ENCODE measurements around the gene BIN1. TPM values are rescaled to one million over a fixed set of nuclear protein-coding genes. Genes with fewer than 3 reads are reported as not detected.
"Not testable (repeated sequence)": the region's sequence is repeated elsewhere in the genome, so short reads cannot be mapped to it uniquely, and the experiment has no call there.

Gene BIN1
- total and polyA plus RNA-seq, 8 donors = 32.0 to 98.7 (median 76.7) TPM

DNA sequence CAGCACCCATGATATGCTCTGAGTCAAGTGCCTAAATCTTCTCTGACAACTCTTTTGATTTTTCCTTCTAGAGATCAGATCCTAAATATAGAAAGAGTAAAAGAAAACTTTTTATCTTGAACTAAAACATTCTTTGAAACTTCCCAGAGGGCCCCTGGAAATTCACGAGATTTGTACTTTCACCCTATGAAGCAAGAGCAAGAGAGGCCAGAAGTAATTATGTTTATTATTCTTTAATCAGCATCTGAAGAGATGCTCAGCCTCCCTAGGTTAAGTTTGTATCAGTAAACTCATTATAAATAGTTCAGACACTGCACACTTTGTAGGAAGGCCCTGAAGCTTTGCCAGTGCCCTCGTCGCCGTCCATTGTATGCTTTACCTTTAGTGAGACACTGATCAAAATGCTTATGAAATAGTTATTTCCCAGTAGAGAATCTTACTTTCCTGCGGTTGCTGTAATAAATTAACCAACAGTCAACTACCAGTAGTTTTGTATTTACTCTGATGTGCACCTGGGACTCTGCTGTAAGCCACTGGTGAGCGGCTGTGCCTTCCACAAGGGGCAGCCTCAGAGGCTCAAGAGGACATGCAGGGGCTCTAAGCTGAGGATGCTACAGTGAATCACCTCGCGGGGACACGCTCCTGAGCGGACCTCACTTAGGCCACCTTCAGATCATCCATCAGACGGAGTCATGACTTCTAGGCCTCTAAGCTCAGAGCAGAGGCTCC lies 71.9 kb downstream of the BIN1 start:
- no peaks in the 10 kb centered on the region for H3K9me3 ChIP-seq

DNA sequence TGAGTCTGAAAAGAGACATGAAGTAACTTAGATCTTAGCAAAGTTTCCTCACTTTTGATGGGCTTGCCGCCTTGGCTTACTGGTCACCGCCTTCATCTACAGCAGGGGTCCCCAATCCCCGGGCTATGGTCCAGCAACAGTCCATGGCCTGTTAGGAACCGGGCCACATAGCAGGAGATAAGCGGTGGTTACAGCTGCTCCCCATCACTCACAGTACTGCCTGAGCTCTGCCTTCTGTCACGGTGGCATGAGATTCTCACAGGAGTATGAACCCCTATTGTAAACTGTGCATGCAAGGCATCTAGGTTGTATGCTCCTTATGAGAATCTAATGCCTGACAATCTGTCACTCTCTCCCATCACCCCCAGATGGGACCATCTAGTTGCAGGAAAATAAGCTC lies 72.9 kb downstream of the BIN1 start:
- no peak overlapping the region for H3K27ac ChIP-seq
- DNase-seq (no peak), ATAC-seq (no peak)
- H3K27me3 ChIP-seq = no peaks in the 10 kb centered on the region
- no peak overlapping the region for H3K4me3 ChIP-seq
- intact Hi-C loops (cut with DNase I) = no loop called here
- H3K36me3 ChIP-seq = no peaks in the 10 kb centered on the region
- no peaks in the 10 kb centered on the region for H3K4me1 ChIP-seq
- H3K9me3 ChIP-seq = no peaks in the 10 kb centered on the region
- TF ChIP-seq, protein P1, sequence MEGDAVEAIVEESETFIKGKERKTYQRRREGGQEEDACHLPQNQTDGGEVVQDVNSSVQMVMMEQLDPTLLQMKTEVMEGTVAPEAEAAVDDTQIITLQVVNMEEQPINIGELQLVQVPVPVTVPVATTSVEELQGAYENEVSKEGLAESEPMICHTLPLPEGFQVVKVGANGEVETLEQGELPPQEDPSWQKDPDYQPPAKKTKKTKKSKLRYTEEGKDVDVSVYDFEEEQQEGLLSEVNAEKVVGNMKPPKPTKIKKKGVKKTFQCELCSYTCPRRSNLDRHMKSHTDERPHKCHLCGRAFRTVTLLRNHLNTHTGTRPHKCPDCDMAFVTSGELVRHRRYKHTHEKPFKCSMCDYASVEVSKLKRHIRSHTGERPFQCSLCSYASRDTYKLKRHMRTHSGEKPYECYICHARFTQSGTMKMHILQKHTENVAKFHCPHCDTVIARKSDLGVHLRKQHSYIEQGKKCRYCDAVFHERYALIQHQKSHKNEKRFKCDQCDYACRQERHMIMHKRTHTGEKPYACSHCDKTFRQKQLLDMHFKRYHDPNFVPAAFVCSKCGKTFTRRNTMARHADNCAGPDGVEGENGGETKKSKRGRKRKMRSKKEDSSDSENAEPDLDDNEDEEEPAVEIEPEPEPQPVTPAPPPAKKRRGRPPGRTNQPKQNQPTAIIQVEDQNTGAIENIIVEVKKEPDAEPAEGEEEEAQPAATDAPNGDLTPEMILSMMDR (IDR thresholded peaks at IDR 0.05) = no peak

More for the DNA sequence above, 71.9 kb downstream of the BIN1 start:
- Histone ChIP-seq H3K27ac (no peak overlapping the region), H3K4me1 (no peaks in the 10 kb centered on the region), H3K36me3 (no peaks in the 10 kb centered on the region), H3K4me3 (no peak overlapping the region), H3K27me3 (no peaks in the 10 kb centered on the region)
- intact Hi-C loops (cut with DNase I) = no loop called here
- DNase-seq (no peak), ATAC-seq (no peak)
- TF ChIP-seq, protein P1 (IDR thresholded peaks at IDR 0.05) = no peak

DNA sequence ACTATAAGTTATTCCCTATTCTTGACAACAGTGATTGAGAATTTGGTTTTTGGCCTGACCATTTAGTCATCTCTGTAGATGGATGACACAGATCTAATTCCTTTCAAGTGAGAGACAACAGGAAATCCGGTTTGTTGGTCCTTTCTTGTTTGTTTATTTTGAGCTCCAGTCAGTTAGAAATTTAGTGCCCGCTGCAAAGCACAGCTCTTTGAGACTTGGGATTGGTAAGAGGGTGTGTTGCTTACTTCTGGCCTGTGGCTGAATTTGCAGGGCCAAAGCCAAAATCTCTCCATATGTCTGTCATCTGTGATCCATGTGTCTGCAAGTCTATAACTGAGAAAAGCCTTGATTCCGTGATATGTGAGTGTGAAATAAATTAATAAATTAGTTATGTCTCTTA lies 74.3 kb downstream of the BIN1 start:
- Histone ChIP-seq H3K4me3 (no peak overlapping the region), H3K36me3 (no peaks in the 10 kb centered on the region), H3K27me3 (peaks cover 0 to 7% of the 10 kb centered on the region in 2 donors), H3K9me3 (no peaks in the 10 kb centered on the region), H3K4me1 (no peaks in the 10 kb centered on the region), H3K27ac (no peak overlapping the region)
- no peak for ATAC-seq
- intact Hi-C loops (cut with DNase I) = no loop called here
- TF ChIP-seq, protein P1 (IDR thresholded peaks at IDR 0.05) = no peak
- DNase-seq = no peak

DNA sequence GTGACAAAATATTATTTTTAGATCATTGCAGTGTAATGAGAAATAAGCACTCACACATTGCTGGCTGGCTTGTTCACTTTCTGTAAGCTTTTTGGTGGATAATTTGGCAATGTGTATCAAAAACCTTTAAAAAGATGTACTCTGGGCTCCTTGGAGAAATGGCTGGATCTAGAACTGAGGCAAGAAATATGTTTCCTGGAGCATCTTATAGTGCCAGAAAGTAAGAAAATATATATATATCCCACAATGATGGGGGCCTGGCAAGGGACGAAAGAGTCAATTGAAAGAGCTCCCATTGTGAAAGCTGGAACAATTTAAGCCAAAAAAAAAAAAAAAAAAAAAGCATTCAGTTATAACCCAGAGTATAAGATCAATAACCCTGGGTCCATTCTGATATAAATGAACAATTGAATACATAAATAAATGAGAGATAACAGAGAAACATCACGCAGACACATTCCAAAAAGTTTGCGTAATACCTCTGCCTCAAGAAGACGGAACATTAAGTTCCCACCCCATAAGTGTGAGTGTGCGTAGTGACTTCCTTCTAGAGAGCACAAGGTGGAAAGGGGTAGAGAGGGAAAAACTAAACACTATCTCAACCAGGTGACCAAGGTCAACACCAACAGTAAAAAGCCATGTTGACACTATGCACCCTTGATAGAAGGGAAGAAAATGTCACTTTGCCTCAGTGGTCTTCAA lies 77.5 kb downstream of the BIN1 start:
- H3K36me3 ChIP-seq = no peaks in the 10 kb centered on the region
- H3K4me1 ChIP-seq = peaks cover 0 to 12% of the 10 kb centered on the region in 2 donors
- no peaks in the 10 kb centered on the region for H3K9me3 ChIP-seq
- no peak for DNase-seq
- TF ChIP-seq, protein P1 (IDR thresholded peaks at IDR 0.05) = no peak
- H3K27me3 ChIP-seq = peaks cover 6 to 37% of the 10 kb centered on the region in 2 donors
- no peak overlapping the region for H3K27ac ChIP-seq
- no peak for ATAC-seq
- H3K4me3 ChIP-seq = no peak overlapping the region
- intact Hi-C loops (cut with DNase I) = no loop called here

DNA sequence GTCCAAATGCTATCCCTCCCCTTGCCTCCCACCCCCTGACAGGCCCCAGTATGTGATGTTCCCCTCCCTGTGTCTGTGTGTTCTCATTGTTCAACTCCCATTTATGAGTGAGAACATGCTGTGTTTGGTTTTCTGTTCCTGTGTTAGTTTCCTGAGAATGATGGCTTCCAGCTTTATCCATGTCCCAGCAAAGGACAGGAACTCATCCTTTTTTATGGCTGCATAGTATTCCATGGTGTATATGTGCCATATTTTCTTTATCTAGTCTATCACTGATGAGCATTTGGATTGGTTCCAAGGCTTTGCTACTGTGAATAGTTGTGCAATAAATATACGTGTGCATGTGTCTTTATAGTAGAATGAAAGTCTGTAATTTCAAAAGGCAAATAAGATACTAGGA lies 78.2 kb downstream of the BIN1 start:
- H3K4me3 ChIP-seq; H3K9me3 ChIP-seq; H3K36me3 ChIP-seq; ATAC-seq; intact Hi-C loops (cut with DNase I); DNase-seq; H3K27ac ChIP-seq: not testable (repeated sequence)
- Histone ChIP-seq H3K27me3 (peaks cover 6 to 39% of the 10 kb centered on the region in 2 donors), H3K4me1 (peaks cover 0 to 12% of the 10 kb centered on the region in 2 donors)
